Activated CD4-positive, alpha-beta T cell treated with anti-CD3 and anti-CD28 coated beads, Interleukin-2, amount 50 U/mL, for 48 hours (primary cell): Measurements from ENCODE around the gene ATE1.

Source experiments
- DNase-seq, 2 experiments: peaks; one replicate each; pipeline ENCODE4 v3.0.0-alpha.2; 2020

The ATE1 gene

DNA sequence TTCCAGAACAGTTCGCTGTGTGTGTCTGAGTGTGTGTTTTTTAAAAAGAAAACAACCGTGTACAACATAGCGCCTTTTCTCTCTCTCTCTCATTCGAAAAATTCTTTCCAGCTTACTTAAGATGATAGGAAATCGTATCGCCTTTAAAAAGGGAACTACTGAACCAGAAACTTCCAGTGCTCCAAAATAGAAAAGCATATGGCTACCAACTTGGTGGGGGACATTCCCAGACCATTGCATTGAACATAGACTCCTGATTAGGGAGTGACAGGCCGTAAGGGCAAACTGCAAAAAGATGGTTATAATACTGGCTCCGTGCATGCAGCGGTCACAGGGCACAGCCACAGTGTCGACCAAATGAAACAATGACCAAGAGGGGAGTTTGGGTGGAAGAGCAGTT, 235.2 kb downstream of the ATE1 start:
- no peak for DNase-seq

DNA sequence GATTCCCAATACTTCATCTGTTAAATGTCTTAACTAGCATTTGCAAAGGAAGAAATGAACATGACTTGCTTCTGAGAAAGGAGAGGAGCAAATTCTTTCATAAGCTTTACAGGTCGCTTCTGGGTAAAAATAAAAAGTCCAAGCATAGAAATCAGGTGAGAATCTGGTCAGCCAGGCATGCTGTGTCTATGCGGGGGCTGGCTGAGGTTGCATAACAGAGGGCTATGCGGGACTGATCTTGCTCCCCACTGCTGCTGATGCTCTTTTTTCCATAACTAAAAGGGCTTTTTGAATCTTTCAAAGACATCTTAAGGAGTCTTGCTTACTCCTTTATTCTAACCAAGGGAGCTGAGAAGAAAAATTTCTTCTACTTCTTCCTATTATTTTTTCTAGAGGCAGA, 236.9 kb downstream of the ATE1 start:
- DNase-seq = no peak
